GM23248 (cell line): ENCODE measurements around the gene VCL. TPM values are rescaled to one million over a fixed set of nuclear protein-coding genes. Genes with fewer than 3 reads are reported as not detected.

Source experiments
- DNase-seq: peaks from one replicate; pipeline ENCODE4 v3.0.0-alpha.2; 2015
- H2AFZ ChIP-seq: fragments of 200-600 bp; sonication (generic); 2 replicates; pipeline ENCODE4 v1.6.1; 2016; ENCODE audit warnings: antibody characterized with exemption
- H3F3A ChIP-seq: fragments of 200-600 bp; sonication (generic); 2 replicates; pipeline ENCODE4 v1.6.1; 2016; ENCODE audit warnings: mild to moderate bottlenecking, antibody characterized with exemption, mixed run types; ENCODE audit not compliant: insufficient read depth
- H3K27ac ChIP-seq: fragments of 200-600 bp; sonication (generic); 2 replicates; pipeline ENCODE4 v1.5.1; 2016; ENCODE audit warnings: mild to moderate bottlenecking
- H3K27me3 ChIP-seq: fragments of 200-600 bp; sonication (generic); replicated peaks from 2 replicates; pipeline ENCODE4 v1.6.1; 2016; ENCODE audit warnings: mild to moderate bottlenecking; ENCODE audit not compliant: insufficient read depth
- H3K36me3 ChIP-seq: fragments of 200-600 bp; sonication (generic); 2 replicates; pipeline ENCODE4 v1.6.1; 2016; ENCODE audit warnings: low read depth, mild to moderate bottlenecking
- H3K4me1 ChIP-seq: fragments of 200-600 bp; sonication (generic); 2 replicates; pipeline ENCODE4 v1.6.1; 2016; ENCODE audit warnings: mild to moderate bottlenecking; ENCODE audit not compliant: insufficient read depth
- H3K4me2 ChIP-seq: fragments of 200-600 bp; sonication (generic); one replicate; pipeline ENCODE4 v1.6.1; 2016; ENCODE audit warnings: mild to moderate bottlenecking; ENCODE audit not compliant: unreplicated experiment
- H3K4me3 ChIP-seq: fragments of 200-600 bp; sonication (generic); 2 replicates; pipeline ENCODE4 v1.5.1; 2016; ENCODE audit warnings: mild to moderate bottlenecking
- H3K79me2 ChIP-seq: fragments of 200-600 bp; sonication (generic); 2 replicates; pipeline ENCODE4 v1.6.1; 2016; ENCODE audit warnings: mild to moderate bottlenecking; ENCODE audit not compliant: insufficient read depth
- H3K9ac ChIP-seq: fragments of 200-600 bp; sonication (generic); 2 replicates; pipeline ENCODE4 v1.6.1; 2016; ENCODE audit warnings: mild to moderate bottlenecking
- H3K9me2 ChIP-seq: fragments of 200-600 bp; sonication (generic); 2 replicates; pipeline ENCODE4 v1.6.1; 2016; ENCODE audit warnings: mixed run types, mild to moderate bottlenecking, moderate library complexity; ENCODE audit not compliant: insufficient read depth
- H3K9me3 ChIP-seq: fragments of 200-600 bp; sonication (generic); one replicate; pipeline ENCODE4 v1.6.1; 2017; ENCODE audit warnings: low read depth
- H4K20me1 ChIP-seq: fragments of 200-600 bp; sonication (generic); 2 replicates; pipeline ENCODE4 v1.6.0; 2016; ENCODE audit not compliant: insufficient read depth
- EZH2 ChIP-seq: fragments of 200-600 bp; sonication (generic); IDR thresholded peaks from 2 replicates; pipeline ENCODE4 v1.6.1; 2018; ENCODE audit warnings: antibody characterized with exemption, mild to moderate bottlenecking; ENCODE audit not compliant: insufficient read depth, poor library complexity, severe bottlenecking
- EZH2phosphoT487 ChIP-seq: fragments of 200-600 bp; sonication (generic); IDR thresholded peaks from 2 replicates; pipeline ENCODE4 v1.6.1; 2018; ENCODE audit warnings: antibody characterized with exemption, moderate library complexity, mild to moderate bottlenecking, low read depth; ENCODE audit not compliant: insufficient read depth
- WGBS, 2 experiments: methylation state at CpG; one replicate each; pipeline ENCODE4 v1.1.6; 2015 to 2017; ENCODE audit warnings: low lambda C conversion rate in 2 of 2, low coverage in 1 of 2; ENCODE audit errors: missing lambda C conversion rate in 2 of 2; 5-methylcytosine and 5-hydroxymethylcytosine counted together
- in situ Hi-C: fragments of 300-500 bp; cut with MboI; formaldehyde crosslinking; loops from 2 replicates; pipeline ENCODE4 v1.15.0; 2020
- polyA plus RNA-seq: library from polyadenylated mRNA; unstranded; fragments of >200 nt; fragmentation: Nextera tagmentation; extraction: Ambion mirVana; gene quantifications from 2 replicates; pipeline ENCODE4 v1.2.1, GENCODE V29; 2016
- total RNA-seq: library from RNA; depleted of rRNA; stranded (reverse); fragments of >200 nt; shearing (Covaris generic); gene quantifications from 2 replicates; pipeline ENCODE4 v1.2.3, GENCODE V29; 2014

Gene VCL
- total and polyA plus RNA-seq, 2 experiments from 2014 or later, result 177 to 235 TPM

- no peak overlapping the region for H3K4me3 ChIP-seq
- H3F3A ChIP-seq, result peaks cover 50% of the 10 kb centered on the region
- no peaks in the 10 kb centered on the region for H3K9me2 ChIP-seq
- H3K79me2 ChIP-seq, result peaks cover 79% of the 10 kb centered on the region
- WGBS, 2 experiments, result 97 to 100% methylated on average over 2 of the region's 2 CpGs
- no peak overlapping the region for H3K9ac ChIP-seq
- in situ Hi-C loops, result loop anchor here (25.0 kb wide), 1 partner anchor 209 kb away; no protein-coding TSS in a partner anchor
- H4K20me1 ChIP-seq, result no peaks in the 10 kb centered on the region
- H3K9me3 ChIP-seq, result no peaks in the 10 kb centered on the region
- no peak for DNase-seq
- peaks cover 88% of the 10 kb centered on the region for H3K36me3 ChIP-seq
- TF ChIP-seq EZH2phosphoT487, result no peak
- TF ChIP-seq EZH2, result no peak
- no peaks in the 10 kb centered on the region for H3K27me3 ChIP-seq
- no peak overlapping the region for H3K27ac ChIP-seq
- no peaks in the 10 kb centered on the region for H3K4me1 ChIP-seq
- no peak overlapping the region for H3K4me2 ChIP-seq
- no peak overlapping the region for H2AFZ ChIP-seq
These were observed 98.9 kb downstream of the VCL start for GRCh38 chr10:74096777-74097176.

GRCh38 chr10:74097776-74098175 is 99.9 kb downstream of the VCL start:
- in situ Hi-C loops, result loop anchor here (25.0 kb wide), 1 partner anchor 210 kb away; no protein-coding TSS in a partner anchor
- Histone ChIP-seq H3K4me3 (no peak overlapping the region), H3K27me3 (no peaks in the 10 kb centered on the region), H3K4me1 (no peaks in the 10 kb centered on the region), H3K9me3 (no peaks in the 10 kb centered on the region), H3K9ac (no peak overlapping the region), H3F3A (peaks cover 42% of the 10 kb centered on the region), H3K36me3 (peaks cover 89% of the 10 kb centered on the region), H3K79me2 (peaks cover 69% of the 10 kb centered on the region), H2AFZ (no peak overlapping the region), H4K20me1 (no peaks in the 10 kb centered on the region), H3K4me2 (no peak overlapping the region), H3K27ac (no peak overlapping the region), H3K9me2 (no peaks in the 10 kb centered on the region)
- 79 to 80% methylated on average over 9 of the region's 9 CpGs for WGBS, 2 experiments
- DNase-seq, result no peak
- no peak for TF ChIP-seq EZH2phosphoT487
- no peak for TF ChIP-seq EZH2

- peaks cover 58% of the 10 kb centered on the region for H3K79me2 ChIP-seq
- H3K36me3 ChIP-seq, result peaks cover 88% of the 10 kb centered on the region
- no peak overlapping the region for H2AFZ ChIP-seq
- H3K9me3 ChIP-seq, result no peaks in the 10 kb centered on the region
- WGBS, 2 experiments, result 94 to 100% methylated on average over 3 of the region's 3 CpGs
- no peak overlapping the region for H3K4me3 ChIP-seq
- H3K9me2 ChIP-seq, result no peaks in the 10 kb centered on the region
- peaks cover 50% of the 10 kb centered on the region for H3F3A ChIP-seq
- TF ChIP-seq EZH2 (no peak), EZH2phosphoT487 (no peak)
- H3K27ac ChIP-seq, result no peak overlapping the region
- DNase-seq, result no peak
- H3K27me3 ChIP-seq, result no peaks in the 10 kb centered on the region
- H3K4me2 ChIP-seq, result no peak overlapping the region
- no peaks in the 10 kb centered on the region for H4K20me1 ChIP-seq
- no peaks in the 10 kb centered on the region for H3K4me1 ChIP-seq
- H3K9ac ChIP-seq, result no peak overlapping the region
- in situ Hi-C loops, result loop anchor here (25.0 kb wide), 1 partner anchor 212 kb away; no protein-coding TSS in a partner anchor
These were observed 101.5 kb downstream of the VCL start for GRCh38 chr10:74099420-74099819.

DNA sequence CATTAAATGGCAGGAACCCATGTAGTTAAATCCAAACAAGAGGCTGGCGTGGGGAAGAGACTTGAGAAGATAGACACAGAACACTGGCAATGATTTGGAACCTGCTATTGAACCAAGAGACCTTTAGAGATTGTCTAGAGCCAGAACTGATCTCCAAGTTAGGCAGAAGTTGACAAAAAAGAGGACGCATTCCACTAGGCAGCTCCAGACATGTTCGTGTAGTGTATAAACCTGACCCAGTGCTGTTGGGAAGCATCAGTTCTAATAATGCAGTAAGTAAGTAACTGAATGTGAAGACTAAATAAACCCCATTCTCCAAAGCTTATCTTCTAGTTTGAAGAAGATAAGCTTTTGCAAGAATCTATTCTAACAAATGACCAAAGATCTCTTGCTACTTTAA is 101.9 kb downstream of the VCL start:
- no peak overlapping the region for H3K27ac ChIP-seq
- no peak overlapping the region for H3K9ac ChIP-seq
- 97 to 98% methylated on average over 3 of the region's 3 CpGs for WGBS, 2 experiments
- H3K4me3 ChIP-seq, result no peak overlapping the region
- peaks cover 88% of the 10 kb centered on the region for H3K36me3 ChIP-seq
- no peaks in the 10 kb centered on the region for H3K27me3 ChIP-seq
- H3K9me3 ChIP-seq, result no peaks in the 10 kb centered on the region
- H3K79me2 ChIP-seq, result peaks cover 58% of the 10 kb centered on the region
- H4K20me1 ChIP-seq, result no peaks in the 10 kb centered on the region
- no peak for DNase-seq
- no peaks in the 10 kb centered on the region for H3K9me2 ChIP-seq
- H2AFZ ChIP-seq, result no peak overlapping the region
- TF ChIP-seq EZH2phosphoT487 (no peak), EZH2 (no peak)
- H3K4me1 ChIP-seq, result no peaks in the 10 kb centered on the region
- peaks cover 51% of the 10 kb centered on the region for H3F3A ChIP-seq
- in situ Hi-C loops, result loop anchor here (25.0 kb wide), 1 partner anchor 213 kb away; no protein-coding TSS in a partner anchor
- no peak overlapping the region for H3K4me2 ChIP-seq
